SU-DHL-6 (cell line): ENCODE results near the gene COL6A3.

ENCODE experiments used
- H2AFZ ChIP-seq: fragments of 200-600 bp; sonication (generic); 2 replicates; pipeline ENCODE4 v1.6.1; 2014; ENCODE audit warnings: low read depth, mild to moderate bottlenecking, moderate library complexity, mixed read lengths, antibody characterized with exemption, low read length; ENCODE audit not compliant: severe bottlenecking
- H3F3A ChIP-seq: fragments of 200-600 bp; shearing (Covaris generic); 2 replicates; pipeline ENCODE4 v1.6.0; 2016; ENCODE audit warnings: antibody characterized with exemption, mild to moderate bottlenecking; ENCODE audit not compliant: insufficient read depth
- H3K27ac ChIP-seq: fragments of 200-600 bp; sonication (generic); 2 replicates; pipeline ENCODE4 v1.5.1; 2016; ENCODE audit warnings: low read depth, mild to moderate bottlenecking, low read length, moderate library complexity, mixed read lengths
- H3K27me3 ChIP-seq: fragments of 200-600 bp; sonication (generic), shearing (Covaris generic); 2 replicates; pipeline ENCODE4 v1.6.0; 2014; ENCODE audit warnings: mild to moderate bottlenecking, low read length
- H3K36me3 ChIP-seq: fragments of 200-600 bp; sonication (generic); 2 replicates; pipeline ENCODE4 v1.6.1; 2014; ENCODE audit warnings: mild to moderate bottlenecking, low read length, mixed read lengths
- H3K4me2 ChIP-seq: fragments of 300-600, 200-600 bp; shearing (Covaris generic), sonication (generic); 2 replicates; pipeline ENCODE4 v1.6.0; 2014; ENCODE audit warnings: low read length, low read depth, mild to moderate bottlenecking; ENCODE audit not compliant: poor library complexity, severe bottlenecking
- H3K4me3 ChIP-seq: fragments of 200-600 bp; sonication (generic); 2 replicates; pipeline ENCODE4 v1.5.1; 2014; ENCODE audit warnings: antibody characterized with exemption, low read length, mild to moderate bottlenecking, mixed read lengths; ENCODE audit not compliant: insufficient read depth, poor library complexity, severe bottlenecking
- H3K79me2 ChIP-seq: fragments of 200-600 bp; sonication (generic); 2 replicates; pipeline ENCODE4 v1.6.1; 2014; ENCODE audit warnings: mild to moderate bottlenecking, low read length, moderate library complexity; ENCODE audit not compliant: insufficient read depth
- H3K9ac ChIP-seq: fragments of 200-600 bp; sonication (generic); 2 replicates; pipeline ENCODE4 v1.7.0; 2014; ENCODE audit warnings: mild to moderate bottlenecking, low read length
- H3K9me2 ChIP-seq: fragments of 200-600 bp; sonication (generic); replicated peaks from 2 replicates; pipeline ENCODE4 v1.6.1; 2014; ENCODE audit warnings: low read length; ENCODE audit not compliant: insufficient read depth
- H3K9me3 ChIP-seq: fragments of 200-600 bp; sonication (generic); 2 replicates; pipeline ENCODE4 v1.6.1; 2014; ENCODE audit warnings: low read length, mixed read lengths; ENCODE audit not compliant: insufficient read depth
- H4K20me1 ChIP-seq: fragments of 200-600 bp; sonication (generic); 2 replicates; pipeline ENCODE4 v1.6.1; 2014; ENCODE audit warnings: low read depth, mild to moderate bottlenecking, antibody characterized with exemption, low read length, moderate library complexity, mixed read lengths
- CTCF ChIP-seq: fragments of 200-600 bp; sonication (generic); IDR thresholded peaks from one replicate; pipeline ENCODE4 v1.5.1; 2017; ENCODE audit warnings: antibody characterized with exemption, mild to moderate bottlenecking, low read length, moderate library complexity; ENCODE audit not compliant: insufficient read depth, poor library complexity, severe bottlenecking
- EZH2phosphoT487 ChIP-seq: fragments of 200-600 bp; sonication (generic), shearing (Covaris generic); conservative IDR thresholded peaks from 2 replicates; pipeline ENCODE4 v1.6.1; 2018; ENCODE audit warnings: mild to moderate bottlenecking, antibody characterized with exemption, low read length, moderate library complexity, mixed read lengths

COL6A3 gene

DNA sequence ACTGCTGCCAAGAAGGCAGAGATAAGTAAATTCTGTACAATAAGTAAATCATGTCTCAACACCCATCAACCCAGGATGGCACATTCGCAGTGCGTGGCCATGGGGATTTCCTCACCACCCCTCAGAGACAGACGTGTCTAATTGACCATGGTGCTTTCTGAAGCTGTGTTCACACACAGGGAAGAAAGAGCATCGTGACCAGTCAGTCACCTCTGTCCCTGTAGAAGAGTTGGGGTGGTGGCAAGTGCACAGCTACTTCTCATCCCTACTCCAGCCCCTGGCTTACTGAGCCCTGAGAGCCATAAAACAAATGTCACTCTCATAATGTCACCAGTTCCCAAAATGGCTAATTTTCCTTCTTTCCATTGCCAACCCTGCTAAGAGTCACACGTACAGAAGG, 41.8 kb upstream of the COL6A3 start:
- H3K9me2 ChIP-seq, result no peaks in the 10 kb centered on the region
- H3K79me2 ChIP-seq, result no peaks in the 10 kb centered on the region
- no peaks in the 10 kb centered on the region for H3F3A ChIP-seq
- TF ChIP-seq CTCF (no peak), EZH2phosphoT487 (no peak)
- no peak overlapping the region for H3K4me3 ChIP-seq
- no peaks in the 10 kb centered on the region for H3K9me3 ChIP-seq
- no peak overlapping the region for H3K4me2 ChIP-seq
- no peak overlapping the region for H2AFZ ChIP-seq
- no peaks in the 10 kb centered on the region for H4K20me1 ChIP-seq
- no peaks in the 10 kb centered on the region for H3K36me3 ChIP-seq
- no peaks in the 10 kb centered on the region for H3K27me3 ChIP-seq
- H3K27ac ChIP-seq, result no peak overlapping the region
- no peak overlapping the region for H3K9ac ChIP-seq

GRCh38 chr2:237453671-237454070, 39.7 kb upstream of the COL6A3 start:
- Histone ChIP-seq H4K20me1 (no peaks in the 10 kb centered on the region), H3K4me3 (no peak overlapping the region), H3K36me3 (no peaks in the 10 kb centered on the region), H3K9me3 (no peaks in the 10 kb centered on the region), H2AFZ (no peak overlapping the region), H3K27me3 (no peaks in the 10 kb centered on the region), H3K79me2 (no peaks in the 10 kb centered on the region), H3K9ac (no peak overlapping the region), H3K4me2 (no peak overlapping the region), H3F3A (no peaks in the 10 kb centered on the region), H3K27ac (no peak overlapping the region), H3K9me2 (no peaks in the 10 kb centered on the region)
- TF ChIP-seq EZH2phosphoT487, result no peak
- TF ChIP-seq CTCF, result no peak

- H4K20me1 ChIP-seq, result no peaks in the 10 kb centered on the region
- no peak for TF ChIP-seq EZH2phosphoT487
- no peak for TF ChIP-seq CTCF
- H3K27ac ChIP-seq, result no peak overlapping the region
- no peaks in the 10 kb centered on the region for H3K27me3 ChIP-seq
- no peak overlapping the region for H3K4me2 ChIP-seq
- no peaks in the 10 kb centered on the region for H3K9me3 ChIP-seq
- no peaks in the 10 kb centered on the region for H3F3A ChIP-seq
- H2AFZ ChIP-seq, result no peak overlapping the region
- H3K4me3 ChIP-seq, result no peak overlapping the region
- H3K9me2 ChIP-seq, result no peaks in the 10 kb centered on the region
- no peaks in the 10 kb centered on the region for H3K36me3 ChIP-seq
- no peak overlapping the region for H3K9ac ChIP-seq
- no peaks in the 10 kb centered on the region for H3K79me2 ChIP-seq
These were observed 38.9 kb upstream of the COL6A3 start for GRCh38 chr2:237452861-237453260.
